WTC11 (cell line): ENCODE data around the gene NAMPT.

ENCODE experiments used
- CREB1 ChIP-seq: sonication (generic); formaldehyde crosslinking; IDR thresholded peaks from 2 replicates; pipeline ENCODE4 v1.8.0; 2023; ENCODE audit warnings: mild to moderate bottlenecking, missing genetic modification reagents
- E2F4 ChIP-seq: sonication (generic); formaldehyde crosslinking; IDR thresholded peaks from 2 replicates; pipeline ENCODE4 v1.8.1; 2022; ENCODE audit warnings: low read depth, mild to moderate bottlenecking, moderate library complexity, missing genetic modification reagents, borderline replicate concordance
- ESRRA ChIP-seq: sonication (generic); formaldehyde crosslinking; IDR thresholded peaks from 2 replicates; pipeline ENCODE4 v1.8.1; 2022; ENCODE audit warnings: mild to moderate bottlenecking, missing genetic modification reagents, borderline replicate concordance
- FOXJ3 ChIP-seq: sonication (generic); formaldehyde crosslinking; IDR thresholded peaks from 2 replicates; pipeline ENCODE4 v1.9.0; 2021; ENCODE audit warnings: missing genetic modification reagents, mild to moderate bottlenecking, borderline replicate concordance
- RORB ChIP-seq: fragments of 250-450 bp; sonication (Bioruptor Pico); IDR thresholded peaks from 2 replicates; pipeline ENCODE4 v1.9.0; 2021; ENCODE audit warnings: mild to moderate bottlenecking
- SMAD3 ChIP-seq: sonication (generic); formaldehyde crosslinking; IDR thresholded peaks from 2 replicates; pipeline ENCODE4 v1.8.0; 2022; ENCODE audit warnings: missing genetic modification reagents, mild to moderate bottlenecking, borderline replicate concordance
- ZNF425 ChIP-seq: fragments of 250-450 bp; sonication (Bioruptor Pico); conservative IDR thresholded peaks from 2 replicates; pipeline ENCODE4 v1.9.0; 2021; ENCODE audit warnings: mild to moderate bottlenecking

- TF ChIP-seq ESRRA: no peak
- TF ChIP-seq RORB (CRISPR knock-in tag): no peak
- no peak for TF ChIP-seq SMAD3 (CRISPR knock-in tag)
- no peak for TF ChIP-seq E2F4
- TF ChIP-seq FOXJ3: no peak
- no peak for TF ChIP-seq ZNF425 (CRISPR knock-in tag)
- TF ChIP-seq CREB1 (CRISPR knock-in tag): no peak
These were observed 36.9 kb downstream of the NAMPT start for GRCh38 chr7:106247841-106248240.
